H9 (cell line): ENCODE results near the gene MAPT. TPM values are rescaled to one million over a fixed set of nuclear protein-coding genes. Genes with fewer than 3 reads are reported as not detected.

ENCODE experiments used
- DNase-seq: peaks from one replicate; pipeline ENCODE4 v3.0.0-alpha.2; 2017
- H2AFZ ChIP-seq: one replicate; pipeline ENCODE4 v1.6.1; 2013; ENCODE audit warnings: mild to moderate bottlenecking, low read length, control low read depth, moderate library complexity
- H2AK5ac ChIP-seq: 2 replicates; pipeline ENCODE4 v1.6.1; 2013; ENCODE audit warnings: low read length, control low read depth, mixed read lengths; ENCODE audit not compliant: insufficient read length
- H2BK120ac ChIP-seq: one replicate; pipeline ENCODE4 v1.6.1; 2013; ENCODE audit warnings: low read depth, mild to moderate bottlenecking, low read length, control low read depth, inconsistent platforms; ENCODE audit not compliant: poor library complexity, severe bottlenecking
- H2BK12ac ChIP-seq: 2 replicates; pipeline ENCODE4 v1.6.1; 2013; ENCODE audit warnings: low read length, control low read depth, mixed read lengths, low read depth; ENCODE audit not compliant: insufficient read length
- H2BK15ac ChIP-seq: 2 replicates; pipeline ENCODE4 v1.6.1; 2013; ENCODE audit warnings: low read depth, low read length, control low read depth
- H2BK20ac ChIP-seq: one replicate; pipeline ENCODE4 v1.6.1; 2013; ENCODE audit warnings: low read depth, mild to moderate bottlenecking, low read length, control low read depth, inconsistent platforms; ENCODE audit not compliant: poor library complexity, severe bottlenecking
- H2BK5ac ChIP-seq: 2 replicates; pipeline ENCODE4 v1.6.1; 2013; ENCODE audit warnings: low read length, control low read depth, mixed read lengths; ENCODE audit not compliant: insufficient read length
- H3K14ac ChIP-seq: 2 replicates; pipeline ENCODE4 v1.6.1; 2013; ENCODE audit warnings: low read length, control low read depth; ENCODE audit not compliant: insufficient read depth
- H3K18ac ChIP-seq: 2 replicates; pipeline ENCODE4 v1.6.1; 2013; ENCODE audit warnings: low read depth, mild to moderate bottlenecking, mixed read lengths, low read length, control low read depth; ENCODE audit not compliant: insufficient read length
- H3K23ac ChIP-seq: 2 replicates; pipeline ENCODE4 v1.6.1; 2013; ENCODE audit warnings: low read length, control low read depth, mixed read lengths, low read depth; ENCODE audit not compliant: insufficient read length
- H3K23me2 ChIP-seq: 2 replicates; pipeline ENCODE4 v1.6.1; 2013; ENCODE audit warnings: low read depth, mild to moderate bottlenecking, mixed read lengths, low read length, control low read depth; ENCODE audit not compliant: insufficient read length, poor library complexity, severe bottlenecking
- H3K27ac ChIP-seq: 2 replicates; pipeline ENCODE4 v1.5.1; 2013; ENCODE audit warnings: low read length, control low read depth, mixed read lengths, low read depth; ENCODE audit not compliant: insufficient read length
- H3K27me3 ChIP-seq: 2 replicates; pipeline ENCODE4 v1.6.1; 2013; ENCODE audit warnings: low read length, control low read depth, inconsistent platforms; ENCODE audit not compliant: insufficient read depth
- H3K4ac ChIP-seq: 2 replicates; pipeline ENCODE4 v1.6.1; 2013; ENCODE audit warnings: low read depth, mild to moderate bottlenecking, control low read depth, inconsistent platforms, low read length, moderate library complexity
- H3K4me1 ChIP-seq: 2 replicates; pipeline ENCODE4 v1.6.1; 2013; ENCODE audit warnings: low read length, control low read depth, inconsistent platforms; ENCODE audit not compliant: insufficient read depth
- H3K4me2 ChIP-seq: 2 replicates; pipeline ENCODE4 v1.6.1; 2013; ENCODE audit warnings: low read length, control low read depth, mixed read lengths; ENCODE audit not compliant: insufficient read length, insufficient read depth
- H3K56ac ChIP-seq: 2 replicates; pipeline ENCODE4 v1.6.1; 2013; ENCODE audit warnings: low read depth, mild to moderate bottlenecking, mixed read lengths, low read length, control low read depth; ENCODE audit not compliant: insufficient read length
- H3K79me1 ChIP-seq: 2 replicates; pipeline ENCODE4 v1.6.1; 2013; ENCODE audit warnings: low read depth, mild to moderate bottlenecking, moderate library complexity, low read length, control low read depth, inconsistent platforms; ENCODE audit not compliant: insufficient read depth, poor library complexity, severe bottlenecking
- H3K79me2 ChIP-seq: 2 replicates; pipeline ENCODE4 v1.6.1; 2013; ENCODE audit warnings: low read length, control low read depth, inconsistent platforms; ENCODE audit not compliant: insufficient read depth
- H3K9ac ChIP-seq: 2 replicates; pipeline ENCODE4 v1.6.1; 2013; ENCODE audit warnings: low read length, control low read depth, mixed read lengths; ENCODE audit not compliant: insufficient read length; ENCODE audit errors: extremely low read depth
- H3K9me3 ChIP-seq: one replicate; pipeline ENCODE4 v1.6.1; 2013; ENCODE audit warnings: low read depth, low read length, inconsistent platforms; ENCODE audit not compliant: control insufficient read depth
- H3T11ph ChIP-seq: one replicate; pipeline ENCODE4 v1.6.1; 2013; ENCODE audit warnings: mild to moderate bottlenecking, low read length, control low read depth, inconsistent platforms
- H4K20me1 ChIP-seq: one replicate; pipeline ENCODE4 v1.6.1; 2013; ENCODE audit not compliant: control insufficient read depth, insufficient read length, insufficient read depth
- H4K5ac ChIP-seq: 2 replicates; pipeline ENCODE4 v1.6.1; 2013; ENCODE audit warnings: low read depth, mild to moderate bottlenecking, mixed read lengths, low read length, control low read depth; ENCODE audit not compliant: insufficient read length
- H4K8ac ChIP-seq: replicated peaks from 2 replicates; pipeline ENCODE4 v1.6.1; 2013; ENCODE audit warnings: low read length, control low read depth, mixed read lengths, low read depth; ENCODE audit not compliant: insufficient read length
- H4K91ac ChIP-seq: 2 replicates; pipeline ENCODE4 v1.6.1; 2013; ENCODE audit warnings: low read depth, mild to moderate bottlenecking, moderate library complexity, mixed read lengths, low read length, control low read depth; ENCODE audit not compliant: insufficient read length
- H3K27ac Mint-ChIP-seq, 3 experiments: 2 replicates in 2 of 3; 3 replicates in 1 of 3; pipeline ENCODE4 v1.8.0; 2020 to 2021; ENCODE audit warnings: mixed read lengths in 3 of 3, mild to moderate bottlenecking in 1 of 3, moderate library complexity in 1 of 3
- H3K27me3 Mint-ChIP-seq: 2 replicates; pipeline ENCODE4 v1.8.0; 2021; ENCODE audit warnings: low read depth, mild to moderate bottlenecking, moderate library complexity, mixed read lengths
- H3K36me3 Mint-ChIP-seq, 3 experiments: 2 replicates in 2 of 3; 3 replicates in 1 of 3; pipeline ENCODE4 v1.8.0; 2020 to 2021; ENCODE audit warnings: low read depth in 3 of 3, mixed read lengths in 3 of 3; ENCODE audit not compliant: insufficient read depth in 1 of 3
- H3K4me1 Mint-ChIP-seq, 2 experiments: 2 replicates each; pipeline ENCODE4 v1.8.0; 2020; ENCODE audit warnings: mixed read lengths in 2 of 2
- H3K4me3 Mint-ChIP-seq, 2 experiments: 2 replicates in 1 of 2; 3 replicates in 1 of 2; pipeline ENCODE4 v1.8.0; 2020 to 2021; ENCODE audit warnings: mild to moderate bottlenecking in 2 of 2, mixed read lengths in 2 of 2, moderate library complexity in 1 of 2
- H3K9me3 Mint-ChIP-seq, 2 experiments: 2 replicates in 1 of 2; 3 replicates in 1 of 2; pipeline ENCODE4 v1.8.0; 2020; ENCODE audit warnings: mild to moderate bottlenecking in 2 of 2, mixed read lengths in 2 of 2, moderate library complexity in 1 of 2
- WGBS: extraction: QIAGEN DNeasy Blood & Tissue Kit; methylation state at CpG from one replicate; pipeline ENCODE4 v1.1.7; 2013; ENCODE audit warnings: missing lambda C conversion rate, low lambda C conversion rate, mixed read lengths; ENCODE audit not compliant: insufficient read length; ENCODE audit errors: extremely low coverage; 5-methylcytosine and 5-hydroxymethylcytosine counted together
- total RNA-seq: library from RNA; stranded (reverse); gene quantifications from 2 replicates; pipeline ENCODE4 v1.2.1, GENCODE V29; 2021
- TF ChIP-seq, protein P1 (sequence below): fragments of 200-600 bp; sonication (generic); conservative IDR thresholded peaks from 3 replicates; pipeline ENCODE4 v1.8.0; 2021; ENCODE audit warnings: antibody characterized with exemption, mild to moderate bottlenecking

The MAPT gene
- total RNA-seq, 1 experiment from 2014 or later: 1.6 TPM

DNA sequence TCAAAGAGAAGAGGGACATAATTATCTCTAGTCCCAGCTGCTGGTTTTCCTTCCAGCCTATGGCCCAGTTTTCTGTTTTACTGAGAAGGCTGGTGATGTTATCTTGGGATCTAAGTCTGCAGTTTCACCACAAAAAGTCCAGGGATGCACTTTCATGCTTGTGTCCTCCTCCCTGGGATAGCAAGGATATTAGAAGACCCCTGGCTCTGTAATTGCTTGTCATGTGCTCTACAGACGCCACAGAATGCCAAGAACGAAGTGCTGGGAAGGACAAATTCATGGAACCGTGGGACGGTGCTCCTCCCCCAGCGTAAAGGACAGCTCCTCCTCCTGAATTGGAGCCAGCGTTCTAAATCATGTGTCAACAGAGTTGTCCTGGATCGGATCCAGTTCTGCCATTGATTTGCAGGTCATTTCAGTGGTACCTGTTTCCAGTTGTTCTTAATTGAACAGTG is 8.6 kb downstream of the MAPT start:
- H2BK5ac ChIP-seq: no peak overlapping the region
- DNase-seq: no peak
- no peak overlapping the region; the same call in 1 of the 2 replicates for H3K14ac ChIP-seq
- no peak overlapping the region for H3K27ac Mint-ChIP-seq
- H3K9ac ChIP-seq: no peak overlapping the region
- no peak overlapping the region for H3K4me2 ChIP-seq
- H3K9me3 Mint-ChIP-seq: no peaks in the 10 kb centered on the region; a peak in 1 of 5 replicates
- no peak overlapping the region for H3K23ac ChIP-seq
- H2AFZ ChIP-seq: no peak overlapping the region
- H3K27ac ChIP-seq: no peak overlapping the region
- H2BK15ac ChIP-seq: no peak overlapping the region
- no peak overlapping the region for H4K8ac ChIP-seq
- no peaks in the 10 kb centered on the region for H3K79me2 ChIP-seq
- H4K5ac ChIP-seq: no peak overlapping the region
- H3K27me3 Mint-ChIP-seq: peaks cover 65% of the 10 kb centered on the region
- no peak overlapping the region for H2AK5ac ChIP-seq
- peaks cover 16% of the 10 kb centered on the region; the same call in 1 of the 2 replicates for H3K27me3 ChIP-seq
- H3K79me1 ChIP-seq: no peaks in the 10 kb centered on the region
- H3T11ph ChIP-seq: no peak overlapping the region
- H3K4ac ChIP-seq: no peak overlapping the region
- no peak overlapping the region for H2BK120ac ChIP-seq
- no peaks in the 10 kb centered on the region; the same call in 1 of the 2 replicates for H3K4me1 ChIP-seq
- TF ChIP-seq, protein P1, sequence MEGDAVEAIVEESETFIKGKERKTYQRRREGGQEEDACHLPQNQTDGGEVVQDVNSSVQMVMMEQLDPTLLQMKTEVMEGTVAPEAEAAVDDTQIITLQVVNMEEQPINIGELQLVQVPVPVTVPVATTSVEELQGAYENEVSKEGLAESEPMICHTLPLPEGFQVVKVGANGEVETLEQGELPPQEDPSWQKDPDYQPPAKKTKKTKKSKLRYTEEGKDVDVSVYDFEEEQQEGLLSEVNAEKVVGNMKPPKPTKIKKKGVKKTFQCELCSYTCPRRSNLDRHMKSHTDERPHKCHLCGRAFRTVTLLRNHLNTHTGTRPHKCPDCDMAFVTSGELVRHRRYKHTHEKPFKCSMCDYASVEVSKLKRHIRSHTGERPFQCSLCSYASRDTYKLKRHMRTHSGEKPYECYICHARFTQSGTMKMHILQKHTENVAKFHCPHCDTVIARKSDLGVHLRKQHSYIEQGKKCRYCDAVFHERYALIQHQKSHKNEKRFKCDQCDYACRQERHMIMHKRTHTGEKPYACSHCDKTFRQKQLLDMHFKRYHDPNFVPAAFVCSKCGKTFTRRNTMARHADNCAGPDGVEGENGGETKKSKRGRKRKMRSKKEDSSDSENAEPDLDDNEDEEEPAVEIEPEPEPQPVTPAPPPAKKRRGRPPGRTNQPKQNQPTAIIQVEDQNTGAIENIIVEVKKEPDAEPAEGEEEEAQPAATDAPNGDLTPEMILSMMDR: no peak
- H2BK20ac ChIP-seq: no peak overlapping the region
- no peaks in the 10 kb centered on the region for H4K20me1 ChIP-seq
- no peak overlapping the region for H3K18ac ChIP-seq
- H3K9me3 ChIP-seq: no peaks in the 10 kb centered on the region
- no peaks in the 10 kb centered on the region for H3K36me3 Mint-ChIP-seq
- H3K23me2 ChIP-seq: no peaks in the 10 kb centered on the region
- no peak overlapping the region for H4K91ac ChIP-seq
- no CpG with 5 or more reads among the region's 7 CpGs for WGBS
- no peak overlapping the region for H3K56ac ChIP-seq
- H2BK12ac ChIP-seq: no peak overlapping the region
- H3K4me3 Mint-ChIP-seq: no peak overlapping the region
- H3K4me1 Mint-ChIP-seq: peaks cover under 1 to 17% of the 10 kb centered on the region in 2 experiments
